Stimulated activated CD4-positive, alpha-beta T cell treated with anti-CD3 and anti-CD28 coated beads, Interleukin-1b, Interleukin-23, amount 100 ng/mL, for 1 hour (primary cell): Measurements from ENCODE around the gene GATB.
"Not testable (repeated sequence)": the region's sequence is repeated elsewhere in the genome, so short reads cannot be mapped to it uniquely, and the experiment has no call there.

Experiments used
- DNase-seq, 2 donors: peaks; one replicate each; pipeline ENCODE4 v3.0.0-alpha.2; 2020; ENCODE audit warnings: low read depth in 2 of 2

GATB gene

DNA sequence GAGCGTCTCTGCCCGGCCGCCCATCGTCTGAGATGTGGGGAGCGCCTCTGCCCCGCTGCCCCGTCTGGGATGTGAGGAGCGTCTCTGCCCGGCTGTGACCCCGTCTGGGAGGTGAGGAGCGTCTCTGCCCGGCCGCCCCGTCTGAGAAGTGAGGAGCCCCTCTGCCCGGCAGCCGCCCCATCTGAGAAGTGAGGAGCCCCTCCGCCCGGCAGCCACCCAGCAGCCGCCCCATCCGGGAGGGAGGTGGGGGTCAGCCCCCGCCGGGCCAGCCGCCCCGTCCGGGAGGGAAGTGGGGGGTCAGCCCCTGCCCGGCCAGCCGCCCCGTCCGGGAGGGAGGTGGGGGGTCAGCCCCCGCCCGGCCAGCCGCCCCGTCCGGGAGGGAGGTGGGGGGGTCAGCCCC is 29.1 kb downstream of the GATB start:
- not testable (repeated sequence) for DNase-seq

DNA sequence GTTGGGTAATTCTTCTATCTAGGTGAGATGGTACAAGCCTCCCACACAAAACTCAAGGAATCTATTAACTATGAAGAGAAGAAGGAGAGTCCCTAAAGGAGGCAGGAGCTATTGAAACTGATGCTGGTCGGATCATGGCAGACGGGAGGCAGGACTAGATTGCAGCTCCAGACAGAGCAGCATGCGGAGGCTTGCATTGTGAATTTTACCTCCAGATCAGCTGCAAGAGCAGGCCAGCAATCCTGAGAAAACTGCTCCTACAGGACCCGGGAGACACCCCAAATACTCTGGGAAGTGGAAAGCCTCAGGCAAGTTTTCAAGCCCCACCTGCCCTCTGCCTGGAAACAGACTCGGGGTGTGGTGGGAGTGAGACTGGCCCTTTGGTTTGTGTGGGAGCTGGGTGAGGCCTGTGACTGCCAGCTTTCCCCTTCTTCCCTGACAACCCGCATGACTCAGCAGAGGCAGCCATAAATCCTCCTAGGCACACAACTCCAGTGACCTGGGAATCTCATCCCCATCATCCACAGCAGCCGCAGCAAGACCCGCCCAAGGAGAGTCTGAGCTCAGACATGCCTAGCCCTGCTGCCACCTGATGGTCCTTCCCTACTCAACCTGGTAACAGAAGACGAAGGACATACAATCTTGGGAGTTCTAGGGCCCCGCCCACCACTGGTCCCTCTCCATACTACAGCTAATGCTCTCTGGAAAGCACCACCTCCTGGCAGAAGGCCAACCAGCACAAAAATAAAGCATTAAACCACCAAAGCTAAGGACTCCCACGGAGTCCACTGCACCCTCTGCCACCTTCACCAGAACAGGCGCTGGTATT is 30.9 kb downstream of the GATB start:
- DNase-seq, result no peak

DNA sequence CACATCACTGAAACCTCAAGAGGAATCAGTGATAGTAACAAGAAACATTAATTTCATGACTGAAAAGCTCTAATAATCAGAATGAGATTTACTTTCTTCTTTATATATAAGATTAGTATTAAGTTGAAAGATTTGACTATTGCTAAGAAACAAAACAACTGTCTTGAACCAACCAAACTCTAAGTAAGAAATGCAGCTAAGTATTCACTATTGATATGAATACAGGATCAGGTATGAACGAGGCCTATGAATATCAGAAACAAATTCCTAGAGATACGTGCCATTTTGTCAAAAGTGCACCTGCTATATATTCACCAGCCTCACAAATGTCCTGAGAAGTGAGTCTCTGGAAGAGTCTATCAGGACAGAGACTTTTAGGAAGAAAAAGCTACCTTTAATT is 32.1 kb downstream of the GATB start:
- no peak for DNase-seq

DNA sequence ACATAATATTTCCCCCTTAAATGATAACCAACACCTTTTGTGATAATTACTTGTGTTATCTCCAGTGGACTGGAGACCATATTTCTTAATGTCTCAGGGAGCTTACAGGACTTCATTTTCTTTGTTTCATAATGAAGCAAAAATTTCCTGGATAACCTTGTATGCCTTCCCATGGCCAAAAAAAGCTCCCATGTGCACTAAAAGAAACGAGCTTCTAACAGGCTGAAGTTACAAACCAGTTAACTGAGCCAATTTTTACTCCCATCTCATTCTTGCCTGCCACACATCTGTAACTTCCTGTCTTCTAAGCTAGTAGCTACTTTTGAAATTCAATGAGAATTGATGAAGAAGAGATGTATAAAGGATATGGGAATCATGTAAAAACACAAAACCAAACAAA is 32.8 kb downstream of the GATB start:
- DNase-seq, result no peak

DNA sequence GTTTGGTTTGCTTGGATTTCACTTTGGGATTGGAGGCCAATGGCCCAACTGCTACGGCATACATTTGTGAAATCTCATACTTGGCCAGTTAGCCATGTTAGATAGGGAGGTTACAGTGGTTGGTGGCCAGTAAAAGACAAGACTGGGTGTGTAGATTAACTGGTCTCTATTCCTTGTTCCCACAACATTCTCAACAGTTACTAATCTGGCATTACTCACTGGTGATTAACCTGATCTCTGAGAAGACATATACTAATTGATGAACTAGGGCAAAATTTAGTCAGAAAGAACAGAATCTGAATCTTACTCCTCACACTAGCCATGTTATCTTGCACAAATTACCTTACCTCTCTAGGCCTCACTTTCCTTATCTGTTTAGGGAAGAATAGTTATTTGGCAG is 33.4 kb downstream of the GATB start:
- no peak for DNase-seq

DNA sequence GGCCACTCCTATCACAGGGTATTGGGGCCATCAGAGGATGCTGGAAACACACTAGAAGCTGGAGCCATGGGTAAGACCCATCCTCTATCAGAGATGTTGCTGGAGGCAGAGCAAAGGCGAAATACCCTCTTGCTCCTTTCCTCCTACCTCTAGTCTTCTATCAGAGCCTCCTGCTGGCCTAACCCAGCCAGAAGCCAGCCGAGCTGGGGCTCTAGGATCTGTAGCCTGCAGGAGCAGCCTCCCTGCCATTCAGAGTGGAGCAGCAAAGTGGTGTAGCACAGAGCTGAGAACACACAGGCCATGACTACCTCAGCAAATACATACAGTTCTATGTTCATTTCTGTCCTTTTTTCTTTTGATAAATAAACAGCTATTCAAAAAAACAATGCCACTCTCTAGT is 35.7 kb downstream of the GATB start:
- DNase-seq, result no peak

DNA sequence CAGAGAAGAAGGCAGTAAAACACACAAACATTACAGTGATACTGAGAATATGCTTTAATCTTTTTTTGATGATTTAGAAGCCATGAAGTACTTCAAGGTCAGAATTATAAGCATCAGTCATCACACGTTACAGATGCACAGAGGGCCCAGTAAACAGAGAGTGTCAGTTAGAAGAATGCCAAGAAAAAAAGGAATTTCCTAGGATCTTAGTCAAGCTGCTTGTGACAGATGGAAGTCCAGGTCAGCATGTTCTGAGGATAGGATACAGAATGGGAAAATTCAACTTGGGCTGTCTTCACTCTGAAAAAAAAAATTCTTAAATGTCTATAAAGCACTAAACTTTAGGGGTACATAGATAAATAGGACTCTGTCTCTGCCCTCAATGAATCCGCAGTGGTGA is 38.9 kb downstream of the GATB start:
- DNase-seq, result no peak

DNA sequence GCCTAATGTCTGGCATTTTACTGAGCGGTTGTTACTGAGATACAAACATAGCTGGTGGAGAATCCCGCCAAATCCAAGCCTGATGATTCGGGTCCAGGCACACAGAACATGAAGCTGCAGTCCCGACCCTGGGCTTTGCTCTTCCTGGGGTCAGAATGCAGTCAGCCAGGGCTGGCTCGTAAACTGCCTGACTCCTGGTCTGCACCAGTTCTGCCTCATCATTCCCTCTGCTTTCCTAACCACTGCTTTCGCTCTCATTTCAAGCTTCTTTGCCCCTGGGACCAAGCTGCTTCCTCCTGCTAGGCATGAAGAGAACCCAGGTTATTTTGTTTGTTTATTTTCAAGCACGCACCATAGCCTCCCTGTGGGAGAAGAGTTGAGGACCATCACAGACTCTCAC is 39.3 kb downstream of the GATB start:
- DNase-seq, result no peak

DNA sequence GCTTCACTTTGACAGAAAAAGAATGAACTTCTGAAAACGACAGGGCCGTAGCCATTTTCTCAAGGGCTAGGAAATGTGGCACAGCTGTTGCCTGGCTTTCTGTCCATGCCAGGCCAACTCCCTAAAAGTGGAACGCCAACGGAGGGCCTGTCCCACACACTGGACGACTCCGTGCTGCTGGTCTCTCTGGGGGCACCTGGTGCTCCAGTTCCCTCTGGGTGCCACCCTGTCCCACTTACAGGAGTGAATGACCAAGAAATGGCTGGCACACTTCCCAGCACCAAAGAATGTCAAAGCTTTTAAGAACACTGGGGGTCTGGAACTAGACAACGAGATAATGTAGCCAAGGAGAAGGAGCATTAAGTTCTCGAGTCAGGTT is 40.9 kb downstream of the GATB start:
- no peak for DNase-seq

DNA sequence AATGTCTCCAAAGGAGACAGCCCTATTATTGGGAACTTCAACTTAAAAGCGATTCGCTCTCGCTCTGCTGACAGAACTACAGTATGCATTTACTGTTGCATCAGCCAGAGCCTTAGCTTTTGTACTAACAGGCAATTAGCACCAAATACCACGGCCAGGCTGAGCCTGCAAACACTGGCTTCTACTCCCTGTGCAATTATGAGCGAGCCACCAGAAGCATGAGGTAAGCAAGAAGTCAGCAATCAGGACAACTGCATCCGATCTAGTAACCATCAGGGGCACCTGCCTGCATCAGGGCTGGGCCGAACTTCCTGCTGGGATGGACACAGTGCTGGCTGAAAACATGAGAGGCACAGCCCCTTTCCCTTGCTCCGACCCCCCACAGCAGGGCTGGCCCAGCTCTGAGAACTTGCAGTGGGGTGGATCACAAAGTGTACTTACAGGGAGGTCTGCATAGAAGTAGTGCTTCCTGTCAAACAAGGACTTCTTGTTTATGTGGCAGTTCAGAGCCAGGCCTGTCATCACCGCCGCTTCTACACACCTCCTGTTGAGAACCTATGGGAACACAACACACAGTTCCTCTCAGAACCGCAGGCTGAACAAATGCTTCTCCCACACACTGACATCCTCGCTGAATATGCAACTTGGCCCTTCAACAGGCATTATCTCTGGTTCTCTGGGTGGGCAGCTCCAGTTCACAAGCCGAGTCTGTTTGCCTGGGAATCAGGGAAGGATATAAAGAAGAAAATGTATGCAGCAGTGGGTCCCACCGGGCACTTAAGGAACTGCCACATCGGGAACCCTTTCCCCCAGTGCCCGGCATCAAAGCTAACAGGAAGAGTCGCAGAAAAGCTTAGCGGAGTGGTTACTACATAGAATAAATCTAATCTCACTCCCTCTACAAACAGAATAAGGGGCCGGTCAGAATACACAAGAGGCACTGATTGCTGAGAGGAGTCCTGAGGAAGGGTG is 41.5 kb downstream of the GATB start:
- no peak for DNase-seq

DNA sequence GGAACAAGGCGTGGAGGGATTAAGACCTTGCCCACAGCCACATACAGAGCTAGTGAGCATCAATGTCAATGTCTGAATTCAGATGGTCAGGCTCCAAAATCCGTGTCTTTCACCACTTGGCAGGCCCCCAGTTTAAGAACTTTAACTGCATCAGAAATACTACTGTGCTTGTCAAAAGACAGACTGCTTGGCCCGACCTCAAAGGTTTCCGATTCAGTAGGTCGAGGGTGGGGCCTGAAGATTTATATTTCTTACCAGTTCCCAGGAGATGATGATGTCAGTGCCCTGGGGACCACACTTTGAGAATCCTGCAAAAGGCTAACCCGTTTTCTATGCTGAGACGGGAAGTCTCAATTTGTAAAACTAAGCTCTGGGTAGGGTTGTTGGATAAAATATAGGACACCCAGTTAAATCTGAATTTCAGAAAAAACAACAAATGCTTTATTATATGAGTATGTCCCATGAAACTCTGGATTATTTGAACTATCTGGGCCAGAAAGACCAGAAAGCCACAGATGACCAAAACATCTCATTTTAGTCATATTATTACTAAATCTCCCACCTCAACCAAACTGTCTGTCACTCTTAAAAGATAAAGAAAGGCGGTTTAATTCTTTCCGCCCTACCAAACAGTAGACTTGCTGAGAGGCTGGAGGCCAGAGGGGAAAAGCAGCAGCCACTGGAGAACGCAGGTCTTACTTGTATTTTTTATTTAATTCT is 42.7 kb downstream of the GATB start:
- DNase-seq, result no peak

DNA sequence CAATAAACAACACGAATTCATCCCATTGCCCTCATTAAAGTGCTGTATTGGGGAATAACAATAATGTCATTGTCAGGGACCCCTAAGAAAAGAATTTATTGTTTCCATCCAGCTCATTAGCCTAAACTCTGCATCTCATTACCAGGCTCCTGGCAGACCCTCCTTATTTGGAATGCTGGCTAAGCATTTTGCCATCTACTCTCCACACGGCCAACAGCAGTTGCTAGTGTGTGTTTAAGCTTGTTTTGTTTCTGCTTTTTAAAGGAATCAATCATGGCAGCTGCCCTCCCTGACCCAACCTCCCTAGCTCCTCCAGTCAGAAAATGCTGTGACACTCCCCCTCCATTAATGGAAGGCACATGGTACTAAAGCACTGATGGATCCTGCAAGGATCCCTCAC is 43.5 kb downstream of the GATB start:
- DNase-seq, result no peak

DNA sequence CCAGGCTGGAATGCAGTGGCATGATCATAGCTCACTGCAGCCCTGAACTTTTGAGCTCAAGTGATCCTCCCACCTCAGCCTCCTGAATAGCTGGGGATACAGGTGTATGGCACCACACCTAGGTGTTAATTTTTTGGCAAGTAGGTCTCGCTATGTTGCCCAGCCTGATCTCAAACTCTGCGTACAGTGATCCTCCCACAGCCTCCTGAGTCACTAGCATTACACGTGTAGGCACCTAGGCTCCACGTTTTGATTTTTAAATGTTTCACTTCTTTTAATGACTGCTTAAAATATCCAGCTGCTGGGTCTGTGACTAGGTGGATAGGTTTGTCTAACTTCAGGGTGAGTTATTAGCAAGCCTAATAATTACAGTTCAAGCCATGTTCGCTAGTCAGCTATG is 44.5 kb downstream of the GATB start:
- no peak for DNase-seq

DNA sequence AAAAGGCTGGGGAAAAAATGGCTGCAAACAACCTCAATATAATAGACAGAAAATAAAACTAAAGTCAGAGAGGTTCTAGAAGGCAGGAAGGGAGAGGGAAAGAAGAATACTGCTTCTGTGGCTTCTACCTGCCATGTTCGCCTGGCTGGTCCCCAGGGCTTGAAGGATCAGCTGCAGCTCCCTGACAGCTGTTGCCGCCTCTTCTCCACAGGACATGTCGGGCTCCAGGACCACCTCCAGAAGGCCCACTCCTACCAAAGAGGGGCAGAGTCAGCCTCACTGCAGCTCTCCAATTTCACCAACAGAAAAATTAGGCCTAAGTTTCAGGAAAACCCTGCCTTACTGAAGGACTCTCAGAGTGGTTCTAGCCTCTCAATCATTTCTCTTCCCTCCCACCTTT is 44.9 kb downstream of the GATB start:
- no peak for DNase-seq

DNA sequence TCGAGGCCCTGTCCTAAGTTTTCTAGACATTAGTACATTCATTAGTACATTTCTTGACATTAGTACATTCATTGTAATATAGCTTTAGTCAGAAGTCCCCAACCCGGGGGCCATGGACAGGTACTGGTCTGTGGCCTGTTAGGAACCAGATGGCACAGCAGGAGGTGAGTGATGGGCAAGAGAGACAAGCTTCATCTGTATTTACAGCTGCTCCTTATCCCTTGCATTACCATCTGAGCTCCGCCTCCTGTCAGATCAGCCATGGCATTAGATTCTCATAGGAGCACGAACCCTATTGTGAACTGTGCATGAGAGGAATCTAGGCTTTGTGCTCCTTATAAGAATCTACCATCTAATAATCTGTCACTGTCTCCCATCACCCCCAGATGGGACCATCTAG is 48.0 kb downstream of the GATB start:
- no peak for DNase-seq

DNA sequence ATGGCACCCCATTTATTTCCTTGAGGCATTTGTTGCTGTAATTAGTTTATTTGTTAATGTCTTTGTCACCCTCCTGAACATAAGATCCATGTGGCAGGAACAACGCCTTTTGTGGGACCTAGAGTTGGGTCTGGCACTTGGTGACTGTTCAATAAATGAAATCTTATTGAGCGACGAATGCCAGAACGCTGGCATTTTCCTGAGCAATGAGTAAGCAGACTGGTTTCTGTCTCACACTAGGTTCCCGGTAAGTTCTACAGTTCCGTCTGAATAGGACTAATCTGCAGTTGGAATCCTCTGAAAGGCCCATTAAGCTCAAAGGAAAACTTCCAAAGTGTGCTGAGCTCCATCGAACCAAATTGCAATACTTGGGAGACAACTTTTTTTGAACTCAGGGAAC is 49.2 kb downstream of the GATB start:
- DNase-seq, result no peak

DNA sequence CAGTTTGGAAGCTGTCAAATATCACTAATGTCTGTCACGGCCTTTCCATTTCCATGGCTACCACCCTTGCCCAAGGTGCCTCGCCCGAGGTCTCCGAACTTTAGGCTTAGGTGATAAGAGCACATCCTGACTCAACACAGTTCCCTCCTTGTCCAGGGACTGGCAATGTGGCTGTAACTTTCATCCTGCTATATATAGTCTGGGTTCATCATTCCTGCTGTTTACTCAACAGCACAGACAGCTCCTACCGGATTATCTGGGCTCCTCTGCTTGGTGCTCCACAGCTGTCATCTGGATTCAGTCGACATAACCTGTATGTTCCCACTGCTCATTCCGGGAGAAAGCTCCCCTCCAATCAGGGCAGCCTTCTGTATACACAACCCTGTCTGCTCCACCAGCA is 51.2 kb downstream of the GATB start:
- DNase-seq, result no peak

DNA sequence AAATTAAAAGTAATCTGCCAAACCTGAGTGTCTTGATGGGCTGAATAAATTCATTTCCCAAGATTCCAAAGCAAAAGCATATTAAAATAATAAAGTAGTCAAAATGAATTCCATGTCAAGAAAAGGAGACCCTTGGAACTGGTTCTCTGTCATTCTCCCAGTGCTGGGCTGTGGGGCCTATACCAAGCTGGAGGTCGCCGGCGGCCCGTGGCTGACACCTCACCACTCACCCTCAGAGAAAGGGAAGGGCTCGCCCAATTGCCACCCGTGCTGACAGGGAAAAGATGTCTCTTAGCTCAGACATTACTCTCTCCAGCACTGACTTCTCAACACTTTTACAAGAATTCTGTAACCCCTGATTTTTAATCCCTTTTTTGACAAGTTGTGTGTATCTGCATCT is 51.7 kb downstream of the GATB start:
- no peak for DNase-seq

DNA sequence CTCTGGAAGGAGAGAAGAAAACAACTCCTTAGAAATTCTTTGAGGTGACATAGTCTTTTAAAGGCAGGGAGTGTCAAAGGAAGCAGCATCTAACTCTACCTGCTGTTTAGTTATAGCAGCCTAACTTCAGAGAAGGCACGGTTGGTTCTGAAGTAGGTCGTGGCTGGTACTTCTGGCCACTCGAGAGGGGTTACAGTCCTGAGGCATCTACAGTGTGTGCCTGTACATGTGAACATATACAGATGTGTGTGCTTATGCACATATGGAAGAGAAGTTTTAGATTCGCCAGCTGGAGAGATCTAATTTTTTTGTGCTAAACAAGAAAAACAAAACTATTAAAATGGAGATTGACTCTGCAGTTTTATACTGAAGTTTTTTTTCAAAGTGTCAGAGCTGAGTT is 52.7 kb downstream of the GATB start:
- no peak for DNase-seq

DNA sequence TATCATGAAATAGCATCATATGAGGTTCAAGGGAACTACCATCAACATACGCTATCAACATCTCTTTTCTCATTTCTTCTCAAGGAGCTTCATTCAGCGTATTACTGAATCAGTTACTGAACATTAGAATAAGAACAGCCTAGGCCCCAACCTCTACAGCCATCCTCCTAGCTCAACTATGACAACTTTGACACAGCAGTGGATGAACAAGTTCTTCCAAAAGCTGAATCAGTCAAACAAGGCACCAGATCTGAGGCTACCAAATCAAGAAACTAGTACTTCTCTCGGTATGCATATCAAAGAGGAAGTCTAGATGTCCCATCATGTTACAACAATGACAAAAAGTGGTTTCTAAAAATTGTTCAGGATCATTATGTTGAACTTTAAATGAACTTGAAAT is 57.4 kb downstream of the GATB start:
- DNase-seq, result no peak

DNA sequence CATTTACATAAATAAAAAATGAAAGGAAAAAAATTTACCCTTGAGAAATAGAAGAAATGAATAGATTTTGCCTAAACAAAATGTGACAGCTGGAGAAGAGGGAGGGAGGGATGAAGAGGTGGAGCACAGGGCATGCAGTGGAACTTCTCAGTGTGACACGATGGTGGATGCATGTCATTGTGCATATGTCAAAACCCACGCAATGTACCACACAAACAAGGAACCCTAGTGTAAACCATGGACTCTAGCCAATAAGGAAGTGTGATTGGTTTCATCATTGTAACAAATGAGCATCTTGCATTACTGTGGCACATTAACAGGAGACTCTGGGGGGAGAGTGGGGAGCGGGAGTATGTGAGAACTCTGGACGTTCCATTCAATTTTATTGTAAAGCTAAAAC is 58.6 kb downstream of the GATB start:
- no peak for DNase-seq

DNA sequence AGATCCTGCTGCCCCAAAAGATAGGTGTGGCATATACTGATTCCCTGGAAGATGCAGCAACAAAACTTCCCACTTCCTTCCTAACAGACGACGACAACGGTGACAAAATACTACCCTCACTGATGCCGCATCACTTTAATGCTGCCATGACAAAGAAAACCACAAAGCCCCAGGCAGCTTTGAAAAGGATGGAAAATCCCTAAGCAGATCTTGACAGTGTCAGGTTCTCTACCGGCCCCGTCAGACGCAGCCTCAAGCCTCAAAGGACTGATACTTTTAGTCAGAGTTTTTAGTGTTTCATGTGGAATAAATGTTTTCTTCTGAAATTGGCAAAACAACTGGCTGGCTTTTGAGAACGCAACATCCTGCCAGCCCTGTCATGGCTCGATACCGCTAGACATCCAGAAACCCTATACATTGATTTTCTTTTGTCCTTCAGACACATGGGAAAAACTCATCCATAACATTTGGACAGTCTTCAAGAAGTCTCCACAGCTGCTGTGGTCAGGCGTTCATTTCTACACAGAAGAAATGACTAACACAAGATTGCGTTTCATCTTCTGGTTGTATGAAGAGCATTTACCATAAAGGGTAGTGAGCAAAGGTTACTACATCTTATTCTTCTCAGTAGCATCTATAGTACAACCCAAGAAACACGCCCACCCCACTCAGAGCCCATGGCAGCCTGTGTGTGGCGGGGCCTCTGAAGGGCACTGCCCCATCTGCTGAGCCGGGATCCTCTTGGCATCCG is 60.1 kb downstream of the GATB start:
- no peak for DNase-seq
